Vagina (tissue), 2 donors: ENCODE results near the gene SYTL5.

Source experiments
- CTCF ChIP-seq, 3 experiments: fragments of 450-650 bp in 2 of 3; fragments of 200-600 bp in 1 of 3; sonication (generic) in 1 of 3; IDR thresholded peaks; one replicate each; pipeline ENCODE4 v1.5.1; 2017 to 2019; ENCODE audit warnings: antibody characterized with exemption in 3 of 3, mild to moderate bottlenecking in 2 of 3, moderate library complexity in 2 of 3
- POLR2A ChIP-seq, 2 donors: fragments of 450-650 bp; IDR thresholded peaks; one replicate each; pipeline ENCODE4 v1.6.1; 2017; ENCODE audit warnings: antibody characterized with exemption in 2 of 2, mild to moderate bottlenecking in 2 of 2, moderate library complexity in 2 of 2

- no peak for TF ChIP-seq CTCF (IDR thresholded peaks at IDR 0.05)
- TF ChIP-seq POLR2A (IDR thresholded peaks at IDR 0.05) = no peak
Measured at GRCh38 chrX:37998586-37999262, 7.6 kb upstream of the SYTL5 start.
